ENCODE data around the gene RND3.

The RND3 gene

DNA sequence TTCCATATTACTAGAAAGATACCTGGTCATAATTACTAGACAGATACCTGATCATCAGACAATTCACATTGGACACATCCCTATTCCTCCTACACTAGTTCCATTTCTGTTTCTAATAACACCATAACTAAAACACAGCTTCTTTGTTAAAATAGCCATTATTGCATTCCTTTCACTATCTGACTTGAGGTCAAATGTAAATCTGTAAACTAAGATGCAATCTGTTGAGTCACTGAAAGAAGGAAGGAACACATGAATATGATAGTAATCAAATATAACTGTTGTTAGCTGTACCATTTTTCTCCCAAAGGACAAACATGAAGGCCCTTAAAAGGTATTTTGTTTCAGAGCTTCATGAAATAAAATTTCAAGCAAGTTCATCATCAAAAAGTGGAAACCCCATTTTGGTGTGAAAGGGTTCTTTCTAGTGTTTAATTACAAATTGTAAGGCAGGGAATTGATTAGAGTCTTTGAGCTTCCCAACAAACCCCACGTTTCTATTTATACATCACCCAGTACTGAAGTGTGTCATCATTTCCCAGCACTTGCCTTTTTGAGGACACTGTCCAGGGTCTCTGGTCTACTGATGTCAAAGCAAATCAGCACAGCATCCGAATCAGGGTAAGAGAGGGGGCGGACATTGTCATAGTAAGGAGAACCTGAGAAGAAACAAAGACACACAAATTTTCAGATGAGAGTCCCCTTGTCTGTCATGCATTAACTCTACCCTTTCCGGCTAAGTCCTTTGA, 13.0 kb downstream of the RND3 start:
- DNase-seq: no peak

DNA sequence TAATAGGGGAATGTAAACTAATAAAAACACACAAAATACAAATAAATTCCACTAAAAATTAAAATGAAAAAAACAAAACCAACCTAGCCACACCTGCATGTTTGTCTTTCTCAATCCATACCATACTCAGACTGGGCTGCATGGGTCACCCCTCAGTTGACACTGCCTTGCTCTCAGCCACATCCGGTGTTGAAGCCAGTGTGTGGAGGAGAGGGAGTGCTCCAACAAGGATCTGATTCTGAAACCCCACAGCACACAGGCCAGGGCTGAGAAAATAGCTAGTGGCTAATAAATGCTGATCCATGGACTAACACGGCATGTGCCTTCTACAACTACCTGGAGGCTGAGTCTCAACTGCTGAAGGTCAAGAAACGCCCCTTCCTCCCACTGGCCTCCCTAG, 13.7 kb downstream of the RND3 start:
- no peak for DNase-seq

DNA sequence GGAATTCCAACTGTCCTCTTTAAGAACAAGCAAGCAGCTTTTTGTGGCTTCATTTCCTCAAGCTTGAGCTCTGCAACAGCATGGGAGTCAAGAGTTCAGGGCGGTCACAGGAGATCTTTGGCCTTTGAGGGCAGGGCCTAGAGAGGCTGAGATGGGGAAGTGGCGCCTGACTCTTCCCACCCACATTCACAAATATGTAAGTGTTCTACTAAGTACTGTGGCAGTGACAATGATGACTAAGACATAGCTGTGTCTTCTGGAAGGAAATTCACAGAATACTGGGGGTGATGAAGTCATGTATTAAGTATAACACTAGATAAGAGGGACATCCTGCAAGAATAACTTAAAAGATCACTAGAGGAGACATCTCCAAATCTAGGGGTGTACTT, 15.0 kb downstream of the RND3 start:
- no peak for DNase-seq

DNA sequence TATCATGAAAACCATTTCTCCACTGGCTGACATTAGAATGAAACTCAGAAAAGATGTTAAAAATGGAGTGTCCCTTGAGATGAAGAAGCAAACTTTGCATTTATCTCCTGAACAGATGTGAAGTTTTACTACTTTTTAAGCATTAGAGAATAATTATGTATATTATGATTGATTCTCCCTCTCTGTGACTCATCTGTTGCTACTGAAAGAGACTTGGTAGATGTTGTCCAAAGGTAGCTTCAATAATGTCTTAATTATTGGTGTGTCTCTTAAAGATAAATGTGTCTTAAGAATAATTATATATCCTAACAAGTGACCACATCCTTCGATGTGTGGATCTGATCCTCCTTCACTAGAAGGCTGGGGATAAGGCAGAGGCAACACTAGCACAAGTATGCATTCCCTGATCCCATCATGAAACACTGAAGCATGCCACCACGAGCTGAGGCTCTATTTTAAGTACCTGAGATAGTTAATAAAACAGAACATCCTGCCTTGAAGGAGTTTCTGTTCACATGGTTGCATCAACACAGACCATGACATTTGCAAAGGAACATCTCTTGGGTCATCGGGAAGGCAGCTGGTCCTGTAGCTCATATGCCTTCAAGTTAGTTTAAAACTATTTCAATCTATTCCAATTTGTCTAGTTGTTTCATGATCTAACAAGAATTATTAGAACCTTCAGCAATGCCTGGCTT, 15.5 kb downstream of the RND3 start:
- no peak for DNase-seq

DNA sequence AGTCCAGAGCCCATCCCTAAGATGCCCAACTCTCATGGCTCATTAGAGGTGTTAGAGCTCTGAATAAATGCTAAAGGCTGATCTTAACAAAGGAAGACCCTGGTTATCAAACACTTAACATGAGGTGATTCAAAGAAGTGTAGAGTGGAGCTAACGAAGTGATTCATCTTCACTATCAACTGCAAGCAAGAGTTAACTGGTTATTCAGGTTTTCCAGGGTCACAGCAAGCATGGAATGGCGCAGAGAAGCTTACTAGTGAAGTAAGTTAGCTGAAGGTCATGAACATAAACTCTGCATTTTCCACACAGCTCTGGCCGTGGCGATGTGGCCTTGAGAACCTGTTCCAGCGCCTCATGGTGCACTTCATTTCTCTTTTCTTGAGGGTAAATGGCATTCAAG, 17.0 kb downstream of the RND3 start:
- no peak for DNase-seq

DNA sequence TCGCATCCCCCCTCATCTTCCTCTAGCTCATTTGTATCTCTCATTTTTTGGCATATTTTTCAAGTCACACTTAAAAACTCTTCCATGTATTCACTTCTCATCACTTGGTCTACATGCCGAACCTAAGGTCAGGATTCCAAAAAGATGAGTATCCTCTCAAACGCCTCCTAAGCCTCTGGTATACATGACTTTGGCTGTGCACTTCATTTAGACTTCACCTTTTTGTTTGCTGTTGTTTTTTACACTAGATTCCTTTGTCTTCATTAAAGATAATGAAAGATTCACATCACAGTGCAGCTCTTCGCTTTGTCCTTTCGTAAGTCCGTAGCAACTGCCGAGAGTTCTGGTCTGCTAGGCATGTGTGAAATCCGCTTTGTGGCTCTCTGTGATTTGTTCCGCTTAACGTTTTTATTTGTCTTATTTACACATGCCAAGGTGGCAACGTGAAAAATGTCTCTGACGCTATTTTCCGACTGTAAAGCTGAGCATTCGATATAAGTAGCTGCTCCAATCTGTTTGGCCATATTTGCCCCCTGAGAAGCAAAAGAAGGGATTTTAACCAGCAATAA, 17.7 kb downstream of the RND3 start:
- no peak for DNase-seq

DNA sequence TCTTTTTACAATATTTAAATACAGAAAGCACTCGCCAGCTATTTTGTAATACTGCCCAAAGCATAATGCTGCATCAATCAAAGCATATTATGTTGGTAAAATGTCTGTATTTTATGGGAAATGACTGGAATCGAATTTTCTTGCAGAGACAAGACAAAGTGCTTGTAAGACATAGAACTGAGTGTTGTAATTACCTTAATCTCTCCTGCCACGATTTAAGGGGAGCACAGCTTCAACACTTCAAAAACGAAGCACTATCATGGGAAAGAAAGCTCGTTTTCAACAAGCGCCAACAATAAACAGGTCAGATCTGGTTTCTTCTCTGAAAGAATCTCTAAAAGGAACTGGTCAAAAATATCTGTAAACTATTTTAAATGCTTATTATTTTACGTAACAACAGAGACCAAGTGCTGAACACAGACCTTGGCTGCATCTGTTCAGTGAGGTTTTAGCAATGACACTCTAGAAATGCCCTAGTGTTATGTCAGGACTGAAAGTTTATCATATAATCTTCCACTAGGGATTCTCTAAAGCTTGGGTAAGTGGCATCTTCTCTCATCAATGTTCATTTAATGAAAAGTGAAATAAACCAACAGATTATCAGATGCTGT, 19.0 kb downstream of the RND3 start:
- no peak for DNase-seq

DNA sequence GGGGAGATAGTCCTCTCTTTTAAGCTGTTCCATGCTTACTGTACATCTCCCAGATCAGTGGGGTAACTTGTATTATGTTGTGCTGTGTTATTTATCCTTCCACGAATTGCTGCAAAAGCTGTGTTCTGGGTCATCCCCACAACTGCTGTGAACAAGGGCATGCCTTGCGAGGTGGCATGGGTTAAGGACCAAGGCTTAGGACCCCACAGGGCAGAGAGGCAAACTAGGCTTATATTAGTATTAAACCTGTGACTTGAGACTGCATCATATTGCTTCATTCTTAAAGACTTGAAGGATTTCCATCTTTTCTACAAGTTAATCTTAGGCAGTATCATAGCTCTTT, 19.9 kb downstream of the RND3 start:
- DNase-seq: no peak

DNA sequence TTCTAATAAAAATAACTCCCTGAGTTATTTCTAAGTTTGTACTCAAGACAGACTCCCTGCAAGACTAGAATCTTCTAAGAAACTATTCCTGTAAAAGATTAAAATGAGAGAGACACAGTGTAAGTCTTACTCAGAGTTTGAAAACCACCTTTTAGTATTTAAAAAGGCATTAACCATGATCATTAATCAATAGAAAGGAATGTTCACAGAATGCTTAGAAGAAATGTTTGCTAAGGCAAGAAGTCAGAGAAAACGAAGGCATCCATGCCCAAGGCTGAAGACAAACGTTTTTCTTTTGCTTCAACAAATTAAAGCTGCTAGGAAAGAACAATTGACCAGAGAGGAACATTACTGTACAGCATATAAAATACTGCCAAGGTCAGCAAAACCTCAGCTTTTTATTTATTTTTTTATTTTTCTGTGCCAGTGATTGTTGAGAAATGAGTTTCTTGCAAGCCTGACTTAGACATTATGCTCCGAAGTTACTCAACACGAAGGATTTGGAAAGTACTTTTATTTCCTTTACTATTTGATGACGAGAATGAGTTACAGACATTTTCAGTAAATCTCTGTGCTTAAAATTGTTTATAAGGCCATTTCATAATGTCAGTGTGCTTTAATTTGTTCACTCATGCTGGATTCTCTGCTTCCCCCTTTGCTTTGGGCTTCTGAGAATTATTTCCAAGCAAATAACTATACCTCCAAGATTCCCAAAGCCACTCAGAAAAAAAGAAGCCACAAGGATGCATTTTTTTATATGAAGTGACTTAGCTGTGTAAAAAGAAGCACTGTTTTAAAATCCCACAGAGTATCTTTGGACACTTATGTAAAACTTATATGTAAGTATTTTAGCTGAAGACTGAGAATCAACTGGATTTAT, 20.5 kb downstream of the RND3 start:
- DNase-seq: no peak

DNA sequence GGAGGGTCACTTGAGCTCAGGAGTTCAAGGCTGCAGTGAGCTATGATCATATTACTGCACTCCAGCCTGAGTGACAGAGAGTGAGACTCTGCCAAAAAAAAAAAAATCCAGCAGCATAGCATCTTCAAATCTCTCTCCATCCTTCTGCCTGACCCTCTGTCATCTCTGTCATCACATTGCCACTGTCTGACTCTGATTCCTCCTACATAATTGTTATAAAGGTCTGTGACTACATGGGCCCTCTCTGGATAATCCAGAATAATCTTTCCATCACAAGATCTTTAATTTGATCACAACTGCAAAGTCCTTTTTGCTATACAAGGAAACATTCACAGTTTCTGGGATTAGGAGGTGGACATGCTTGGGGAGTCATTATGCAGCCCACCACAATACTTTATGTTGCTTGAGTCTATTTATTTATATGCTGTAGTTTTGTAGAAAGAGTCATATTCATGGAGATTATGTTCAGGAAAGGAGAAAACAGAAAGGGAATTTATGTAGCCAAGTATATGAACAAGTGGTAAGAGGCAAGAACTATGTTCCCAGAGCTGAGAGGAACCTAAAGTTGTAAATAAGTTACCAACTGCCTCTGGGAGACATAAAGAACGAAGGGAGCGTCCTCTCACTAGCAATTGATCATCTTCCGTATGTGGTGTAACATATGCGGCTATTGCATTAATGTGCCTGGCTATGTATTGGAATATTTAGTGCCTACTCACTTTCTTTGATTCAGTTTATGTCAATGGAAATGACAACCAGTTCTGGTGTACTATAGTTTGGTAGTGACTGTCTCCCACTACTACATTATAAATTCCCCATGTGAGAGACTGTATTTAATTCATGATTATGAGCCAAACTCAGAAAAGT, 21.5 kb downstream of the RND3 start:
- DNase-seq: no peak

DNA sequence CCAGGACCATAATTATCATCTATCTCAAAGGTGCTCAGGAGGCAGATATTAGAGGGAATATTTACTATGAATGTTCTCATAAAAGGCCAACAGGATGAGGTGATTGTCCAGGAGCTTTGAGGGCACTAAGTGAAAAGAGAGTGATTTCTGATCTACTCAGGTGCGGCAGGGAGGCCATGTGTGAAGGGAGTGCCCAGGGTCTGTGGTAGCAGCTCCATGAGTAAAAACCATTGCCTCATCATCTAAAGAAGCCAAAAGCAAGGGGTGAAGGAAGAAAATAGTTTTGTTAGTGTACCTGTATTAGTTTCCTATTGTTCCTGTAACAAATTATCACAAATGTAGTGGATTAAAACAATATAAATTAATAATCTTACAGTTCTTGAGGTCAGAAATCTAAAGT, 22.5 kb downstream of the RND3 start:
- DNase-seq: no peak

DNA sequence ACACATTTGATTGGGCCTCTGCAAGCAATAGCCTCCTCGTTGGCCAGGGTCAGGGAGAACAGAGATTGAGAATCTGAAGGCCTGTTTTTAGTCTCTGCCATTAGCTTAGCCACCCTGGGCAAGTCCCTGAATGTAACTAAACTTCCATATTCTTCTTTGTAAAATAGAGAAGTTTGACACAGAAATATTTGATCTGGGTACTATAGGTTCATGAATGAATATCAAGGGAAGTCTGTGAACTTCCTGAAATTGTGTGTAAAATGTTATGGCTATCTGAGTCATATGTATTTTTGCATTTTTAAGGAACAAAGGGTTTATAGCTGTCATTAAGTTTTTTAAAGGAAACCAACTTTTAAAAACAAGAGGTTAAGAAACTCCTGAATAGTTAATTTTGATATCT, 23.2 kb downstream of the RND3 start:
- no peak for DNase-seq

DNA sequence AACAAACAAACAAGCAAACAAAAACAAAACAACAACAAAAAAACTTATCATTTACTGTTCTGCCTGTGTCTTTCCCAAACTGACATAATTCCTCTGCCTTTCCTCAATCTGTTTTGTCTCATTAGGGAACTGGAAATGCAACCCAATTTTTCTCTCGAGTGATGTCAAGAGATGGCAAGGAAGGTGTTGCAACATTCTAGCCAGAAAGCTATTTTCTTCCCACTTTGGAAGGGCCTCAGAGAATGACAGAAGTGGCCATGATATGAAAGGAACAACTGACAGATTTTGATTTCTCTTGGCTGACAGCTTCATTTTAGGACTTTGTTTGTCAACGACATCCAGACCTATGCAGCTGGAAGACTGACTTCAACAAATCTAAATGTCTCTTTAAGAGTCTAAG, 24.7 kb downstream of the RND3 start:
- DNase-seq: no peak

DNA sequence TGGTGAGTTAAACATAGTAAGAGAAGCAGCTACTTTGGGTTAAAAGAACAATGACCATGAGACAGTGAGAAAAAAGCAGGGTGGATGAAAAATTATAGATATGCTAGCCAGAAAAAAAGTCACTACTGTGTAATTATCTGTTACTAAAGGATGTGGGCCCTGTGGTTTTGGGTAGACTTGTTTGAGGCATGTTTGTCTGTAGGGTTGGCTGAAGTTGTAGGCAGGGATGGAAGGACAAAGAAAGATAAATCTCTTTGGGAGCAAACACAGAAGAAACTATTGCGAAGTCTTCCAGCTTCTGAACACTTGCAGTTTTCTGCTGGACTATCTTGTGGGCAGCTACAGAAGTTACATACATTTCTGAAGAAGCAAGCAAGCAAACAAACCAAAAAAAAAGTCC, 28.2 kb downstream of the RND3 start:
- DNase-seq: no peak

DNA sequence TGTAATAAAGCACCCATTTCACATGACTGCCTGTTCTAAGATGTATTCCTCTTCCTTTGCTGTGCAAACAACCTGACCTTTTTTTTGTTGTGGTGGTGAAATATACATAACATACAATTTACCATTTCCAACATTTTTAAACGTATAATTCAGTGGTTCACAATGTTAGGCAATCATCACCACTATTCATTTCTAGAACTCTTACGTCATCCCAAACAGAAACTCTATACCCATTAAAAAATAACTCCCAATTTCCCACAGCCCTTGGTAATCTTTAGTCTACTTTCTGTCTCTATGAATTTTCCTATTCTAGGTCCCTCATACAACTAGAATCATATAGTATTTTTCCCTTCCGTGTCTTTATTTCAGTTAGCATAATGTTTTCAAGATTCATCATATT, 36.7 kb downstream of the RND3 start:
- no peak for DNase-seq

DNA sequence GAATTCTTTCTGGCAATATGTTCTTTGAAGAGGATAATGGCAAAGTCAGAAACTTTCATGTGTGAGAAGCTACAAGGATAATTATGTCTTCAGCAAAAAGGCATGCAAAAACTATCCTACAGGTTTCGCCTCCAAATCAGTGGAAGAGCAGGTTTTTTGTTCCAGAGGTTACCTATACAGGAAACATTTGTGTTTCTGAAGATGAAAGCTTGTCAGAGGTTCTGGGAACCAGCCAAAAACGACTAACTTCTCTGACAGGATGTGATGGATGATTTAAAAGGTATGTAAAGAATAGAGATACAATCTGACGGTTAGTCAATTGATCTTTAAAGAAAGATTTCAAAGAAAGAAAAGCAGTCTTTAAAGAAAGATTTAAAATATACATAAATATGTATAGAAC, 37.6 kb downstream of the RND3 start:
- no peak for DNase-seq

DNA sequence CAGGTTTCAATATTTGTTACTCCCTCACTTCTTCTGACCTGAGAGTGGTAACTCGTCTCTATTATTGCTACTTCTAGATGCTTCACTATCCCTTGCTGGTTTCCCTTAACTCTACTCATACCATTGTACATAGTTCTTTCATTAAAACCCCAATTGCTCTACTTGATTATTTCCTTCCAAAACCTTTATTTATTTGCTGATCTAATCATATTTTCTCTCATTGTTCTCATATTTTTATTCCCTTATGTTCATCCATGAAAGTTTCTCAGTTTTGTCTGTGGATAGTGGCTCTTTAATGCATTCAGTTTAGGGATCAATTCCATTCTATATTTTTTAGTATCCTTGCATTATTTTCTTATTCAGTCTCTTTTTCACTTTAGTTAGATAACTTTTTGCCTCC, 42.1 kb downstream of the RND3 start:
- no peak for DNase-seq

DNA sequence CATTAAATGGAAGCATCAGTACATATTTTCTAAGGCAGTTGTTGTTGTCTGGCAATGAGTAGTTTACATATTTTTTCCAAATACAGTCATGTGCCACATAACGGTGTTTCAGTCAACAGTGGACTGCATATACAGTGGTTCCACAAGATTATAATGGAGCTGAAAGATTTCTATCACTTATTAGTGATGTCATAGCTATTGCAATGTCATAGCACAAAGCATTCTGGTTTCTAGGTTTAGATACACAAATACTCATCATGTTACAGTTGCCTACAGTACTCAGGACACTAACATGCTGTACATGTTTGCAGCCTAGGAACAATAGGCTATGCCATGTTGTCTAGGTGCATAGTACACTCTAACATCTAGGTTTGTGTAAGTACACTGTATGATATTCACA, 45.0 kb downstream of the RND3 start:
- no peak for DNase-seq

DNA sequence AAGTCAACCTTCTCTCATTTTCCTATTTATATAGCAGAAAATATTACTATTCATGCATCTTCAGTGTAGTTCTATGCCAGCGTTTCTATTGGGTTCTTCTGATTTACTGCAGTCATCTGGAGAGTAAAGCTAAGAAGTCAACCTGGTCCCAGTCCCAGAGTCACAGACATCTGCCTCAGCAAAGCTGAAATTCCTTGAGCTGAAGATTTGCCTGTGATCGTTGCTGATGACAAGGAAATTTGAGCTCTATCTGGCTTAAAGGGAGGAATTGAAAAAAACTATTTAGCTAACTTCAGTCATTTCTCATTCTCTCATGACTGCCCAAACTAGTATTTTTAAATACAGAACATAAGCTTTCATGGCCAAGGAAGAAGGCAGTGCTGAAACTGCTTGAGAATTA, 45.7 kb downstream of the RND3 start:
- DNase-seq: no peak

DNA sequence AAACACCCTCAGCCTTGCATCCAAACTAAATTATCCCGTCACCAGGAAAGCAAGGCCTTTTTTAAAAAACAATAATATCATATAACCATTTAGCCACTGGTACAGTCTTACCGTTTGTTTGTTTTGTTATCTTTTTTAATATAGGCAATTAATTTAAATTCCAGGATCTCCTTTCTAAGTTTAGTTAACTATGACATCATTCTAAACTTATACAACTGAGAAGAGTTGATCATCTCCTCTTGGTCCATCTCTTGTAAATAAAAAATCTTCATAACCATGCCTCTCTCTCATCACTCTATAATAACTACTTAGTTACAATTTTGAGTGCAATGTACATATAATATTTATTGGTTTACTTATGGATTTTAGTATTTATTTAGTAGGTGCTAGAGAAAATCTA, 46.2 kb downstream of the RND3 start:
- no peak for DNase-seq

DNA sequence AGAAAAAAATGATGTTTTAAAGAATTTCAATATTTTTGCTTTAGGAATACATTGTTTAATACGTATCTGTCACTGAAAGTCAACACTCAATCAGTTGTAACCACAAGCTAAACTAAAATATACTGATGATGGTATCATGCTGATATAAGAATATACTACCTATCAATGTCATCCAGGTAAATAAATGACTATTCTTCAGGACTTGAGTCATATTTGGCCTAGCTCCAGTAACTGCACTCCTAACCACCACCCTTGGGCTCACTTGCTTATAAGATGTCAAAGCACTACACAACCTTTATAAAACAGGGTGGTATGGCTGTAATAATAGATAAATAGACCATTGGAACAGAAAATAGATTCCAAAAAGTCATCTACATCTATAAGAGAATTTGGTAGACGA, 48.8 kb downstream of the RND3 start:
- DNase-seq: no peak

DNA sequence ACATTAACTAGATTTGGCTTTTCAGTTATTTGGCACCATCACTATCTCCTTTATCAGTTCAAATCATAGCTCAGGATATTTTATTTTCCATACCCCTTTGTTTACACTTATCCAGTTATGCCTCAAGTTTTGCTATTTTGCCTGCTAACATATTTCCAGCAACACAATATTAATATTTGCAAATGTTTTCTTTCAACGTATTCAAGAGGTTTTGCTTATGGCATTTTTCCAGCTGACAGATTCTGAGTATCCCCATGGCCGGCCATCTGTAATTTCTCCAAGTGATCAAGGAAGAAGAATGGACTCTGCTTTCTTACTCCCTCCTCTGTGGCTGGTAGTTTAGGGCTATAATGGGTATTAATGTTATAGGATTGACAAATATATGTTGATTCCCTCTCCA, 49.4 kb downstream of the RND3 start:
- DNase-seq: no peak

DNA sequence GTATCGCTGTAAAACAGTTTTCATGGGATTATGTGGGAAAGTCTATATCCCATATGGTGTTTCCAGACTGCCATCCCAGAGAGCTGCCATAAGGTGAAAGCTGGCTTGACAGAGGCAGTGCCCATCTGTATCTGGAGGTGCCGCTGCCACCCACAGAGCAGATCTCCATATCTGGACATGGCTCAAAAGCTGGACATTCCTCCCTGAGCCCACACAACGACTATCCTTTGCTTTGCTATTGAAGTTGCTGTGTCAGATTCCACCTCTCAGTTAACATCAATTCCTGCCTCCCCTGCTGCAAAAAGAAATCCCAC, 55.2 kb downstream of the RND3 start:
- DNase-seq: no peak

Measured in stimulated activated CD4-positive, alpha-beta T cell treated with anti-CD3 and anti-CD28 coated beads, Interleukin-2, amount 100 ng/mL, for 24 hours (primary cell).